GM23338 (cell line): ENCODE results near the gene KRTAP7-1. TPM values are rescaled to one million over a fixed set of nuclear protein-coding genes. Genes with fewer than 3 reads are reported as not detected.

ENCODE experiments used
- ATAC-seq: fragments of 200-7000 bp; cut with Tn5 transposase; 3 replicates; pipeline ENCODE4 v1.9.1; 2020
- DNase-seq: peaks from one replicate; pipeline ENCODE4 v3.0.0-alpha.2; 2015; ENCODE audit warnings: low spot score
- H2AFZ ChIP-seq: fragments of 200-600 bp; sonication (generic); 2 replicates; pipeline ENCODE4 v1.8.0; 2016; ENCODE audit warnings: antibody characterized with exemption, mild to moderate bottlenecking, moderate library complexity
- H3F3A ChIP-seq: fragments of 200-600 bp; sonication (generic); replicated peaks from 2 replicates; pipeline ENCODE4 v1.8.0; 2017; ENCODE audit warnings: antibody characterized with exemption, mixed run types, low read depth
- H3K27ac ChIP-seq: fragments of 200-600 bp; sonication (generic); 2 replicates; pipeline ENCODE4 v1.6.1; 2016; ENCODE audit warnings: low read depth
- H3K27me3 ChIP-seq: fragments of 200-600 bp; sonication (generic); 2 replicates; pipeline ENCODE4 v1.8.0; 2016; ENCODE audit warnings: mild to moderate bottlenecking, mixed run types, moderate library complexity; ENCODE audit not compliant: insufficient read depth
- H3K36me3 ChIP-seq: fragments of 200-600 bp; sonication (generic); 2 replicates; pipeline ENCODE4 v1.8.0; 2016; ENCODE audit warnings: mild to moderate bottlenecking; ENCODE audit not compliant: insufficient read depth
- H3K4me1 ChIP-seq: fragments of 200-600 bp; sonication (generic); 2 replicates; pipeline ENCODE4 v1.8.0; 2016; ENCODE audit warnings: mild to moderate bottlenecking, moderate library complexity; ENCODE audit not compliant: insufficient read depth
- H3K4me2 ChIP-seq: fragments of 200-600 bp; sonication (generic); 2 replicates; pipeline ENCODE4 v1.7.1; 2017; ENCODE audit warnings: mixed run types
- H3K4me3 ChIP-seq: fragments of 200-600 bp; sonication (generic); 2 replicates; pipeline ENCODE4 v1.6.1; 2016; ENCODE audit warnings: mixed run types
- H3K79me2 ChIP-seq: fragments of 200-600 bp; sonication (generic); replicated peaks from 2 replicates; pipeline ENCODE4 v1.8.0; 2017; ENCODE audit warnings: mild to moderate bottlenecking; ENCODE audit not compliant: insufficient read depth
- H3K9me2 ChIP-seq: fragments of 200-600 bp; sonication (generic); 2 replicates; pipeline ENCODE4 v1.8.0; 2017; ENCODE audit not compliant: insufficient read depth
- H4K20me1 ChIP-seq: fragments of 200-600 bp; sonication (generic); replicated peaks from 2 replicates; pipeline ENCODE4 v1.8.0; 2017; ENCODE audit warnings: mild to moderate bottlenecking; ENCODE audit not compliant: insufficient read depth
- H3K27ac Mint-ChIP-seq: 2 replicates; pipeline ENCODE4 v1.8.0; 2020; ENCODE audit warnings: inconsistent platforms, mild to moderate bottlenecking, moderate library complexity, mixed read lengths
- H3K27me3 Mint-ChIP-seq: 3 replicates; pipeline ENCODE4 v1.8.0; 2022; ENCODE audit warnings: low read depth, mild to moderate bottlenecking, moderate library complexity, mixed read lengths, inconsistent platforms; ENCODE audit not compliant: insufficient read depth, poor library complexity
- H3K36me3 Mint-ChIP-seq: 3 replicates; pipeline ENCODE4 v1.8.0; 2021; ENCODE audit warnings: low read depth, mild to moderate bottlenecking, inconsistent platforms, moderate library complexity, mixed read lengths
- H3K4me1 Mint-ChIP-seq: 3 replicates; pipeline ENCODE4 v1.8.0; 2020; ENCODE audit warnings: mild to moderate bottlenecking, inconsistent platforms, mixed read lengths
- H3K4me3 Mint-ChIP-seq: 3 replicates; pipeline ENCODE4 v1.8.0; 2021; ENCODE audit warnings: moderate library complexity, mild to moderate bottlenecking, inconsistent platforms, mixed read lengths
- H3K9me3 Mint-ChIP-seq: 3 replicates; pipeline ENCODE4 v1.8.0; 2020; ENCODE audit warnings: moderate library complexity, mild to moderate bottlenecking, inconsistent platforms, mixed read lengths
- CREB1 ChIP-seq: fragments of 250-450 bp; sonication (Bioruptor Pico); IDR thresholded peaks from 2 replicates; pipeline ENCODE4 v1.5.0; 2020; ENCODE audit warnings: low read depth, mild to moderate bottlenecking, moderate library complexity
- EZH2 ChIP-seq: fragments of 200-600 bp; sonication (generic); IDR thresholded peaks from one replicate; pipeline ENCODE4 v1.8.0; 2017; ENCODE audit warnings: antibody characterized with exemption, mild to moderate bottlenecking, low read depth; ENCODE audit not compliant: unreplicated experiment
- EZH2phosphoT487 ChIP-seq: fragments of 200-600 bp; sonication (generic); IDR thresholded peaks from one replicate; pipeline ENCODE4 v1.8.1; 2018; ENCODE audit warnings: antibody characterized with exemption; ENCODE audit not compliant: unreplicated experiment
- JUNB ChIP-seq: IDR thresholded peaks from one replicate; pipeline ENCODE4 v1.6.1; 2016; ENCODE audit warnings: antibody characterized with exemption; ENCODE audit not compliant: unreplicated experiment
- POLR2AphosphoS5 ChIP-seq: IDR thresholded peaks from 2 replicates; pipeline ENCODE4 v1.6.1; 2016; ENCODE audit warnings: antibody characterized with exemption, low read depth
- STAT1 ChIP-seq: IDR thresholded peaks from one replicate; pipeline ENCODE4 v1.6.1; 2016; ENCODE audit warnings: antibody characterized with exemption; ENCODE audit not compliant: unreplicated experiment
- ZNF114 ChIP-seq: fragments of 250-450 bp; sonication (Bioruptor Pico); IDR thresholded peaks from 2 replicates; pipeline ENCODE4 v1.5.0; 2020; ENCODE audit warnings: mild to moderate bottlenecking, moderate library complexity
- ZNF331 ChIP-seq: fragments of 250-450 bp; sonication (Bioruptor Pico); IDR thresholded peaks from 2 replicates; pipeline ENCODE4 v1.5.0; 2020; ENCODE audit warnings: low read depth, mild to moderate bottlenecking, moderate library complexity
- polyA plus RNA-seq: library from polyadenylated mRNA; unstranded; fragments of >200 nt; fragmentation: Nextera tagmentation; extraction: Ambion mirVana; gene quantifications from 2 replicates; pipeline ENCODE4 v1.2.1, GENCODE V29; 2016
- total RNA-seq: library from RNA; depleted of rRNA; stranded (reverse); fragments of >200 nt; shearing (Covaris generic); gene quantifications from 2 replicates; pipeline ENCODE4 v1.2.3, GENCODE V29; 2014
- TF ChIP-seq, protein P1 (sequence below), 2 experiments: fragments of 200-600 bp in 1 of 2; sonication (generic) in 1 of 2; conservative IDR thresholded peaks; 2 replicates each; pipeline versions ENCODE4 v1.5.1 to v1.6.1; 2016 to 2017; ENCODE audit warnings: antibody characterized with exemption in 2 of 2, low read depth in 2 of 2, mild to moderate bottlenecking in 2 of 2, moderate library complexity in 1 of 2
- TF ChIP-seq, protein P2 (sequence below): fragments of 250-450 bp; sonication (Bioruptor Pico); IDR thresholded peaks from 2 replicates; pipeline ENCODE4 v1.5.0; 2020; ENCODE audit warnings: mild to moderate bottlenecking, moderate library complexity
- TF ChIP-seq, protein P3 (sequence below): IDR thresholded peaks from 2 replicates; pipeline ENCODE4 v1.6.1; 2016; ENCODE audit warnings: antibody characterized with exemption

Gene KRTAP7-1
- total and polyA plus RNA-seq, 2 experiments from 2014 or later: not detected

DNA sequence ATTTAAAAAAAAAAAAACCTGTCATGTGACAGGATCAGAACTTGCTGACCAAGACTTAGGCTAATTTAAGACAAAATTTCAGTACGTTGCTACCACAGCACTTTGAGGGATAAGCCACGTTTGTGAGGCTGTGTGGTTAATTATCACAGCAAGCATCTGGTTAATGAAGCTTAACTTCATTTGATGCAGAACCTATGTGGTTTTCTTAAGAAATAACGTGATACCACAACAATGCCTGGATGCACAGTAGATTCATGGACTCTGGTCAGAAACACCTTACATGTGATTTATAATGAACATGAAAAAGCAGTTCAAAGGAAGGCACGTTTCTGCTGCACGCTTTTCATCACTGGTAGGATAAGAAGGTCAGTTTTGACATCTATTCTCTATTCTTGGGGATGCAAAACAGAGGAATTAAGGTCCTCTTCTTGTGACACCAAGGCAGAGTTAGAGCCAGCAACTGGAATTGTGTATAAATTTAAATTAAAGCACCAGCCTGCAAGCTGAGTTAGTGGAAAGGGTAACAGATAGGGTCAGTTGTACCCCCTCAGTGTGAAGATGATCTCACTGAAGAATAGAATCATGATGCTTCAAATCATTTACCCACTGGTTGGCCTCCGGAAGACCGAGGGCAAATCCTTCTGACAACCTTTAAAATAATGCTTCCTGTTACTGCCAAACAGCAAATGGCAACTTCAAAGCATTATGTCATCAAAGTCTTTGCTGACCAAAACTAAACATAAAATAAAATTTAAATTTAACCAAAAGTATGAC is 10.5 kb downstream of the KRTAP7-1 start:
- peak overlapping the region; percentile 61; the same call in 1 of the 2 replicates for H2AFZ ChIP-seq
- no peak overlapping the region for H3K4me2 ChIP-seq
- no peak overlapping the region for H3K27ac Mint-ChIP-seq
- no peaks in the 10 kb centered on the region for H3K36me3 Mint-ChIP-seq
- no peak overlapping the region for H3K4me3 ChIP-seq
- H3K9me2 ChIP-seq: no peaks in the 10 kb centered on the region
- no peaks in the 10 kb centered on the region for H3K36me3 ChIP-seq
- no peaks in the 10 kb centered on the region for H3K27me3 ChIP-seq
- peaks cover 4% of the 10 kb centered on the region for H3K27me3 Mint-ChIP-seq
- H3F3A ChIP-seq: no peaks in the 10 kb centered on the region
- H3K4me1 Mint-ChIP-seq: peaks cover 3% of the 10 kb centered on the region; the same call in 2 of the 3 replicates
- H3K79me2 ChIP-seq: no peaks in the 10 kb centered on the region
- H3K27ac ChIP-seq: no peak overlapping the region
- H4K20me1 ChIP-seq: no peaks in the 10 kb centered on the region
- no peaks in the 10 kb centered on the region for H3K4me1 ChIP-seq
- H3K4me3 Mint-ChIP-seq: no peak overlapping the region
- H3K9me3 Mint-ChIP-seq: no peaks in the 10 kb centered on the region
- TF ChIP-seq, protein P1, sequence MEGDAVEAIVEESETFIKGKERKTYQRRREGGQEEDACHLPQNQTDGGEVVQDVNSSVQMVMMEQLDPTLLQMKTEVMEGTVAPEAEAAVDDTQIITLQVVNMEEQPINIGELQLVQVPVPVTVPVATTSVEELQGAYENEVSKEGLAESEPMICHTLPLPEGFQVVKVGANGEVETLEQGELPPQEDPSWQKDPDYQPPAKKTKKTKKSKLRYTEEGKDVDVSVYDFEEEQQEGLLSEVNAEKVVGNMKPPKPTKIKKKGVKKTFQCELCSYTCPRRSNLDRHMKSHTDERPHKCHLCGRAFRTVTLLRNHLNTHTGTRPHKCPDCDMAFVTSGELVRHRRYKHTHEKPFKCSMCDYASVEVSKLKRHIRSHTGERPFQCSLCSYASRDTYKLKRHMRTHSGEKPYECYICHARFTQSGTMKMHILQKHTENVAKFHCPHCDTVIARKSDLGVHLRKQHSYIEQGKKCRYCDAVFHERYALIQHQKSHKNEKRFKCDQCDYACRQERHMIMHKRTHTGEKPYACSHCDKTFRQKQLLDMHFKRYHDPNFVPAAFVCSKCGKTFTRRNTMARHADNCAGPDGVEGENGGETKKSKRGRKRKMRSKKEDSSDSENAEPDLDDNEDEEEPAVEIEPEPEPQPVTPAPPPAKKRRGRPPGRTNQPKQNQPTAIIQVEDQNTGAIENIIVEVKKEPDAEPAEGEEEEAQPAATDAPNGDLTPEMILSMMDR (conservative IDR thresholded peaks at IDR 0.05; ENCODE audit: low read depth in 2 of 2): no peak
- no peak for TF ChIP-seq CREB1 (CRISPR knock-in tag)
- TF ChIP-seq JUNB: no peak
- TF ChIP-seq POLR2AphosphoS5: no peak
- TF ChIP-seq ZNF114 (CRISPR knock-in tag): no peak
- no peak for TF ChIP-seq STAT1
- TF ChIP-seq, protein P2, sequence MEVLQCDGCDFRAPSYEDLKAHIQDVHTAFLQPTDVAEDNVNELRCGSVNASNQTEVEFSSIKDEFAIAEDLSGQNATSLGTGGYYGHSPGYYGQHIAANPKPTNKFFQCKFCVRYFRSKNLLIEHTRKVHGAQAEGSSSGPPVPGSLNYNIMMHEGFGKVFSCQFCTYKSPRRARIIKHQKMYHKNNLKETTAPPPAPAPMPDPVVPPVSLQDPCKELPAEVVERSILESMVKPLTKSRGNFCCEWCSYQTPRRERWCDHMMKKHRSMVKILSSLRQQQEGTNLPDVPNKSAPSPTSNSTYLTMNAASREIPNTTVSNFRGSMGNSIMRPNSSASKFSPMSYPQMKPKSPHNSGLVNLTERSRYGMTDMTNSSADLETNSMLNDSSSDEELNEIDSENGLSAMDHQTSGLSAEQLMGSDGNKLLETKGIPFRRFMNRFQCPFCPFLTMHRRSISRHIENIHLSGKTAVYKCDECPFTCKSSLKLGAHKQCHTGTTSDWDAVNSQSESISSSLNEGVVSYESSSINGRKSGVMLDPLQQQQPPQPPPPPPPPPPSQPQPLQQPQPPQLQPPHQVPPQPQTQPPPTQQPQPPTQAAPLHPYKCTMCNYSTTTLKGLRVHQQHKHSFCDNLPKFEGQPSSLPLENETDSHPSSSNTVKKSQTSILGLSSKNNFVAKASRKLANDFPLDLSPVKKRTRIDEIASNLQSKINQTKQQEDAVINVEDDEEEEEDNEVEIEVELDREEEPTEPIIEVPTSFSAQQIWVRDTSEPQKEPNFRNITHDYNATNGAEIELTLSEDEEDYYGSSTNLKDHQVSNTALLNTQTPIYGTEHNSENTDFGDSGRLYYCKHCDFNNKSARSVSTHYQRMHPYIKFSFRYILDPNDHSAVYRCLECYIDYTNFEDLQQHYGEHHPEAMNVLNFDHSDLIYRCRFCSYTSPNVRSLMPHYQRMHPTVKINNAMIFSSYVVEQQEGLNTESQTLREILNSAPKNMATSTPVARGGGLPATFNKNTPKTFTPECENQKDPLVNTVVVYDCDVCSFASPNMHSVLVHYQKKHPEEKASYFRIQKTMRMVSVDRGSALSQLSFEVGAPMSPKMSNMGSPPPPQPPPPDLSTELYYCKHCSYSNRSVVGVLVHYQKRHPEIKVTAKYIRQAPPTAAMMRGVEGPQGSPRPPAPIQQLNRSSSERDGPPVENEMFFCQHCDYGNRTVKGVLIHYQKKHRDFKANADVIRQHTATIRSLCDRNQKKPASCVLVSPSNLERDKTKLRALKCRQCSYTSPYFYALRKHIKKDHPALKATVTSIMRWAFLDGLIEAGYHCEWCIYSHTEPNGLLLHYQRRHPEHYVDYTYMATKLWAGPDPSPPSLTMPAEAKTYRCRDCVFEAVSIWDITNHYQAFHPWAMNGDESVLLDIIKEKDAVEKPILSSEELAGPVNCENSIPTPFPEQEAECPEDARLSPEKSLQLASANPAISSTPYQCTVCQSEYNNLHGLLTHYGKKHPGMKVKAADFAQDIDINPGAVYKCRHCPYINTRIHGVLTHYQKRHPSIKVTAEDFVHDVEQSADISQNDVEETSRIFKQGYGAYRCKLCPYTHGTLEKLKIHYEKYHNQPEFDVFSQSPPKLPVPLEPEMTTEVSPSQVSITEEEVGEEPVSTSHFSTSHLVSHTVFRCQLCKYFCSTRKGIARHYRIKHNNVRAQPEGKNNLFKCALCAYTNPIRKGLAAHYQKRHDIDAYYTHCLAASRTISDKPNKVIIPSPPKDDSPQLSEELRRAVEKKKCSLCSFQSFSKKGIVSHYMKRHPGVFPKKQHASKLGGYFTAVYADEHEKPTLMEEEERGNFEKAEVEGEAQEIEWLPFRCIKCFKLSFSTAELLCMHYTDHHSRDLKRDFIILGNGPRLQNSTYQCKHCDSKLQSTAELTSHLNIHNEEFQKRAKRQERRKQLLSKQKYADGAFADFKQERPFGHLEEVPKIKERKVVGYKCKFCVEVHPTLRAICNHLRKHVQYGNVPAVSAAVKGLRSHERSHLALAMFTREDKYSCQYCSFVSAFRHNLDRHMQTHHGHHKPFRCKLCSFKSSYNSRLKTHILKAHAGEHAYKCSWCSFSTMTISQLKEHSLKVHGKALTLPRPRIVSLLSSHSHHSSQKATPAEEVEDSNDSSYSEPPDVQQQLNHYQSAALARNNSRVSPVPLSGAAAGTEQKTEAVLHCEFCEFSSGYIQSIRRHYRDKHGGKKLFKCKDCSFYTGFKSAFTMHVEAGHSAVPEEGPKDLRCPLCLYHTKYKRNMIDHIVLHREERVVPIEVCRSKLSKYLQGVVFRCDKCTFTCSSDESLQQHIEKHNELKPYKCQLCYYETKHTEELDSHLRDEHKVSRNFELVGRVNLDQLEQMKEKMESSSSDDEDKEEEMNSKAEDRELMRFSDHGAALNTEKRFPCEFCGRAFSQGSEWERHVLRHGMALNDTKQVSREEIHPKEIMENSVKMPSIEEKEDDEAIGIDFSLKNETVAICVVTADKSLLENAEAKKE (CRISPR knock-in tag): no peak
- TF ChIP-seq EZH2: no peak
- TF ChIP-seq, protein P3, sequence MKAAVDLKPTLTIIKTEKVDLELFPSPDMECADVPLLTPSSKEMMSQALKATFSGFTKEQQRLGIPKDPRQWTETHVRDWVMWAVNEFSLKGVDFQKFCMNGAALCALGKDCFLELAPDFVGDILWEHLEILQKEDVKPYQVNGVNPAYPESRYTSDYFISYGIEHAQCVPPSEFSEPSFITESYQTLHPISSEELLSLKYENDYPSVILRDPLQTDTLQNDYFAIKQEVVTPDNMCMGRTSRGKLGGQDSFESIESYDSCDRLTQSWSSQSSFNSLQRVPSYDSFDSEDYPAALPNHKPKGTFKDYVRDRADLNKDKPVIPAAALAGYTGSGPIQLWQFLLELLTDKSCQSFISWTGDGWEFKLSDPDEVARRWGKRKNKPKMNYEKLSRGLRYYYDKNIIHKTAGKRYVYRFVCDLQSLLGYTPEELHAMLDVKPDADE: no peak
- no peak for TF ChIP-seq EZH2phosphoT487
- TF ChIP-seq ZNF331 (CRISPR knock-in tag): no peak
- DNase-seq: no peak
- no peak for ATAC-seq
